A204.1 (cell line): ENCODE results near the gene ZNF618.

Experiments
- FAIRE-seq: peaks from 2 replicates; lab custom pipeline; 2012; peaks lifted over from hg19 to GRCh38; lab: Jason Lieb, UNC

Gene ZNF618

GRCh38 chr9:114001794-114002261 lies 125.7 kb downstream of the ZNF618 start:
- no peak for FAIRE-seq

- FAIRE-seq = no peak
Measured at GRCh38 chr9:114002271-114002985, 126.3 kb downstream of the ZNF618 start.

GRCh38 chr9:114002986-114003350 lies 126.9 kb downstream of the ZNF618 start:
- FAIRE-seq = no peak

- FAIRE-seq = no peak
Measured at GRCh38 chr9:114003351-114003750, 127.2 kb downstream of the ZNF618 start.

GRCh38 chr9:114003758-114004157 lies 127.6 kb downstream of the ZNF618 start:
- FAIRE-seq = no peak

GRCh38 chr9:114004221-114004716 lies 128.2 kb downstream of the ZNF618 start:
- FAIRE-seq = no peak

GRCh38 chr9:114005371-114006154 lies 129.5 kb downstream of the ZNF618 start:
- FAIRE-seq = no peak

GRCh38 chr9:114006155-114006550 lies 130.0 kb downstream of the ZNF618 start:
- FAIRE-seq = no peak

GRCh38 chr9:114006931-114007691 lies 131.0 kb downstream of the ZNF618 start:
- FAIRE-seq = no peak

GRCh38 chr9:114007991-114008666 lies 132.0 kb downstream of the ZNF618 start:
- no peak for FAIRE-seq

GRCh38 chr9:114008667-114009410 lies 132.7 kb downstream of the ZNF618 start:
- FAIRE-seq = no peak

- FAIRE-seq = no peak
Measured at GRCh38 chr9:114011313-114011712, 135.2 kb downstream of the ZNF618 start.

GRCh38 chr9:114012126-114012525 lies 136.0 kb downstream of the ZNF618 start:
- FAIRE-seq = no peak

- FAIRE-seq = no peak
Measured at GRCh38 chr9:114014044-114014443, 137.9 kb downstream of the ZNF618 start.

- FAIRE-seq = no peak
Measured at GRCh38 chr9:114015607-114016006, 139.5 kb downstream of the ZNF618 start.

GRCh38 chr9:114016101-114016500 lies 140.0 kb downstream of the ZNF618 start:
- FAIRE-seq = no peak

GRCh38 chr9:114016629-114017423 lies 140.7 kb downstream of the ZNF618 start:
- no peak for FAIRE-seq

GRCh38 chr9:114017741-114018715 lies 141.9 kb downstream of the ZNF618 start:
- no peak for FAIRE-seq

GRCh38 chr9:114021578-114021977 lies 145.5 kb downstream of the ZNF618 start:
- FAIRE-seq = no peak
